Fibroblast of lung (primary cell): Measurements from ENCODE around the gene WDR49.

Source experiments
- CTCF ChIP-seq, 2 donors: IDR thresholded peaks in 1 of 2; conservative IDR thresholded peaks in 1 of 2; 1 replicate in 1 of 2; 2 replicates in 1 of 2; pipeline ENCODE4 v1.5.1; 2011 to 2012; ENCODE audit warnings: low read length in 2 of 2, control low read depth in 1 of 2, inconsistent platforms in 1 of 2, low read depth in 1 of 2, mild to moderate bottlenecking in 1 of 2
- EZH2 ChIP-seq: IDR thresholded peaks from 2 replicates; pipeline ENCODE4 v1.5.1; 2012; ENCODE audit warnings: low read length, control low read depth, mild to moderate bottlenecking; ENCODE audit errors: missing control alignments

GRCh38 chr3:167481164-167481563 is 172.6 kb downstream of the WDR49 start:
- TF ChIP-seq EZH2 (no peak), CTCF (conservative IDR thresholded peaks at IDR 0.05 in 1 of 2, IDR thresholded peaks at IDR 0.05 in 1 of 2; ENCODE audit: low read depth in 1 of 2, low read length in 2 of 2) (no peak)
